Breast epithelium (tissue), 4 donors: ENCODE measurements around the gene LYPLAL1. TPM values are rescaled to one million over a fixed set of nuclear protein-coding genes. Genes with fewer than 3 reads are reported as not detected.

Experiments used
- DNase-seq, 2 donors: peaks; one replicate each; pipeline ENCODE4 v3.0.0-alpha.2; 2019; ENCODE audit warnings: low spot score in 2 of 2
- H3K27ac ChIP-seq, 2 donors: fragments of 200-600 bp; sonication (generic) in 1 of 2; one replicate each; pipeline ENCODE4 v1.5.1; 2016 to 2019; ENCODE audit warnings: mild to moderate bottlenecking in 1 of 2
- H3K27me3 ChIP-seq, 2 donors: fragments of 200-600 bp; sonication (generic) in 1 of 2; one replicate each; pipeline versions ENCODE4 v1.5.1 to v1.6.0; 2017 to 2019; ENCODE audit warnings: control low read depth in 1 of 2, mild to moderate bottlenecking in 1 of 2
- H3K36me3 ChIP-seq: fragments of 200-600 bp; one replicate; pipeline ENCODE4 v1.5.1; 2019
- H3K4me1 ChIP-seq, 2 donors: fragments of 200-600 bp; sonication (generic); one replicate each; pipeline ENCODE4 v1.5.1; 2016 to 2019; ENCODE audit warnings: control low read depth in 1 of 2
- H3K4me3 ChIP-seq, 3 donors: fragments of 200-600 bp; sonication (generic); 1 replicate in 2 of 3; 2 replicates in 1 of 3; pipeline ENCODE4 v1.5.1; 2016 to 2019; ENCODE audit warnings: mild to moderate bottlenecking in 3 of 3, moderate library complexity in 2 of 3
- H3K9me3 ChIP-seq, 2 donors: fragments of 200-600 bp; sonication (generic) in 1 of 2; one replicate each; pipeline ENCODE4 v1.5.1; 2016 to 2019; ENCODE audit warnings: control low read depth in 1 of 2
- POLR2A ChIP-seq: fragments of 450-650 bp; IDR thresholded peaks from one replicate; pipeline ENCODE4 v1.6.1; 2016; ENCODE audit warnings: antibody characterized with exemption, mild to moderate bottlenecking, moderate library complexity
- POLR2AphosphoS5 ChIP-seq, 3 donors: sonication (generic); formaldehyde crosslinking; IDR thresholded peaks; one replicate each; pipeline ENCODE4 v1.6.1; 2017; ENCODE audit warnings: antibody characterized with exemption in 3 of 3
- intact Hi-C: fragments of 100-400 bp; cut with DNase I; formaldehyde crosslinking; loops from one replicate; pipeline ENCODE4 v1.15.1; 2023; ENCODE audit warnings: low total_unique reads
- total RNA-seq, 3 donors: library from RNA; depleted of rRNA; stranded (reverse); fragments of >200 nt; gene quantifications; one replicate each; pipeline ENCODE4 v1.1.0, GENCODE V29; 2016
- TF ChIP-seq, protein P1 (sequence below), 3 donors: fragments of 450-650 bp; IDR thresholded peaks; one replicate each; pipeline ENCODE4 v1.5.1; 2016 to 2017; ENCODE audit warnings: antibody characterized with exemption in 3 of 3, mild to moderate bottlenecking in 3 of 3, moderate library complexity in 3 of 3

The LYPLAL1 gene
- total RNA-seq, 3 donors from 2014 or later: 21.0 to 40.0 (median 29.9) TPM

DNA sequence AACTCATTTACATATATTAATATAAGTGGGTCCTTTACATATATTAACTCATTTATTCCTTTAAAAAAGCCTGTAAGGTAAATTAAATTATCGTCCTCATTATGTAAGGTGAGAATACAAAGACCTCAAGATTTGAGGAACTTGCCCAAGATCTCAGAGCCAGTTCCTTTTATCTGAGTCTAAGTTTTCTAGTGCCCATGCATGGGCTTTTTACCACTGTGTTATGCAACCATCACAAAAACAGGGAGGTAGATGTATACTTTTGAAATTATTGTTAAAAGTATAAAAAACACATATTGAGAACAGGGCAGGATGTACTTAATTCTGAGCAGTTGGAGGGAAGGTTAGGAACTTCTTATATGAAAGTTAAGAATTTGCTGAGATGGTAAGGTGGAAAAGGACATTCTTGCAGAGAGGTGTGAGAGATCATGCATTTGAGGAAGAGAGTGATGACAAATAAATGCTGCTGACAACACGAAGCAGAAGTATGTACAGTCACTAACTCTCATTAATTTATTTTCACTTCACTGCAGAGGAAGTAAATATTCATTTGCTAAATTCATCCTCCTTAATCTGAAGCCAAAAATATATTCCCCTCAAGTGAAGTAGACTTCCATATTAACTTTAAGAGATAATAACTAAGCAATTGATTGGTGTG is 28.9 kb upstream of the LYPLAL1 start:
- H3K36me3 ChIP-seq: no peaks in the 10 kb centered on the region
- TF ChIP-seq POLR2AphosphoS5 (IDR thresholded peaks at IDR 0.05) (no peak), POLR2A (no peak)
- TF ChIP-seq, protein P1, sequence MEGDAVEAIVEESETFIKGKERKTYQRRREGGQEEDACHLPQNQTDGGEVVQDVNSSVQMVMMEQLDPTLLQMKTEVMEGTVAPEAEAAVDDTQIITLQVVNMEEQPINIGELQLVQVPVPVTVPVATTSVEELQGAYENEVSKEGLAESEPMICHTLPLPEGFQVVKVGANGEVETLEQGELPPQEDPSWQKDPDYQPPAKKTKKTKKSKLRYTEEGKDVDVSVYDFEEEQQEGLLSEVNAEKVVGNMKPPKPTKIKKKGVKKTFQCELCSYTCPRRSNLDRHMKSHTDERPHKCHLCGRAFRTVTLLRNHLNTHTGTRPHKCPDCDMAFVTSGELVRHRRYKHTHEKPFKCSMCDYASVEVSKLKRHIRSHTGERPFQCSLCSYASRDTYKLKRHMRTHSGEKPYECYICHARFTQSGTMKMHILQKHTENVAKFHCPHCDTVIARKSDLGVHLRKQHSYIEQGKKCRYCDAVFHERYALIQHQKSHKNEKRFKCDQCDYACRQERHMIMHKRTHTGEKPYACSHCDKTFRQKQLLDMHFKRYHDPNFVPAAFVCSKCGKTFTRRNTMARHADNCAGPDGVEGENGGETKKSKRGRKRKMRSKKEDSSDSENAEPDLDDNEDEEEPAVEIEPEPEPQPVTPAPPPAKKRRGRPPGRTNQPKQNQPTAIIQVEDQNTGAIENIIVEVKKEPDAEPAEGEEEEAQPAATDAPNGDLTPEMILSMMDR (IDR thresholded peaks at IDR 0.05): no peak

DNA sequence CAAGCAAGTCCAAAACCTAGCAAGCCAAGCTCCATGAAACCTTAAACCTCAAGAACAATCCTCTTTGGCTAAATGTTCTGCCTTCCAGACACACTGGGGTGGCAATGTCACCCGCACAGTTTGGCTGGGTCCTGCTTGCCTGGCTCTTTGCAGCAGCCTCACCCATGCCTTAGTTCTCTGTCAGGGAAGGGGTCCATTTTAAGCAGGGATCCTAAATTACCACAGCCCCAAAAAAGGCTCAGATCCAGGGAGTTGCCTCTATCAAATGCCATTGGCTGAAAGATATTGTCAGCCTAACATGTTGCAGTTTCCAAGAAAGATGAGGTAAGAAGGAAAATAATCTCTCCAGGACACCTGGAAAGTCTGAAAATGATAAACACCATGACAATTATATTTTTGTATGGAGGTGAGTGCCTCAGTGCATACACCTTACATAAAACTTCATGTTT is 26.1 kb upstream of the LYPLAL1 start:
- H3K4me1 ChIP-seq: no peaks in the 10 kb centered on the region
- DNase-seq: no peak
- no peaks in the 10 kb centered on the region for H3K9me3 ChIP-seq
- intact Hi-C loops: no loop called here
- H3K27me3 ChIP-seq: no peaks in the 10 kb centered on the region
- H3K27ac ChIP-seq: no peak overlapping the region
- H3K36me3 ChIP-seq: no peaks in the 10 kb centered on the region
- TF ChIP-seq POLR2A (no peak), POLR2AphosphoS5 (IDR thresholded peaks at IDR 0.05) (no peak)
- TF ChIP-seq, protein P1 (IDR thresholded peaks at IDR 0.05): no peak
- no peak overlapping the region for H3K4me3 ChIP-seq

More for the DNA sequence above, 28.9 kb upstream of the LYPLAL1 start:
- Histone ChIP-seq H3K4me1 (no peaks in the 10 kb centered on the region), H3K27me3 (no peaks in the 10 kb centered on the region), H3K4me3 (no peak overlapping the region), H3K27ac (no peak overlapping the region), H3K9me3 (no peaks in the 10 kb centered on the region)
- DNase-seq: no peak
- intact Hi-C loops: no loop called here

DNA sequence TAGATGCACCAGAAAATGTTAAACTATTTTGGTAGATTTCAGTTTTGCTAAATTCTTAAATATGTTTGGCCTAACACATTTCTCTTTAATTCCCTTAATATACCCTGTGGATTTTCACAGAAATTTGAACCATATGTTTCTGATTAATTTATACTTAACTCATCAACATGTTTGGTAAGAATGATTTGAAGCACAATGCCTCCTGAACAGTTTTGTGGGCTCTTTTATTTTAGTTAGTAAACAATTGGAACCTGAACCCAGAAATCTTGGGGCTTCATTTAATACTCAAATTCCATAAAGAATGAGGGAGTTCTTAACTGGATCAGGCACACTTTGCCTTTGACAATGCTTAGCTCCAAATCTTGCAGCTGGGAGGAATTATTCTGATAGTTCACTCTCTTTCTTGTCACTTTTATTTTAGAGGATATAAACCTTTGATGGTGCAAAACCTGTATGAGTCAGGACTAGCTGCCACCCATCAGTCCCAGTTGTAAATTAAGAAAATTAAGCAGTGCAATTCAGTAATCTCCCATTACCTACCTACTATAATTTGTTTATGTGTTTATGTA is 24.6 kb upstream of the LYPLAL1 start:
- no peaks in the 10 kb centered on the region for H3K36me3 ChIP-seq
- DNase-seq: no peak
- no peak for TF ChIP-seq POLR2AphosphoS5 (IDR thresholded peaks at IDR 0.05)
- TF ChIP-seq, protein P1 (IDR thresholded peaks at IDR 0.05): no peak
- TF ChIP-seq POLR2A: no peak

DNA sequence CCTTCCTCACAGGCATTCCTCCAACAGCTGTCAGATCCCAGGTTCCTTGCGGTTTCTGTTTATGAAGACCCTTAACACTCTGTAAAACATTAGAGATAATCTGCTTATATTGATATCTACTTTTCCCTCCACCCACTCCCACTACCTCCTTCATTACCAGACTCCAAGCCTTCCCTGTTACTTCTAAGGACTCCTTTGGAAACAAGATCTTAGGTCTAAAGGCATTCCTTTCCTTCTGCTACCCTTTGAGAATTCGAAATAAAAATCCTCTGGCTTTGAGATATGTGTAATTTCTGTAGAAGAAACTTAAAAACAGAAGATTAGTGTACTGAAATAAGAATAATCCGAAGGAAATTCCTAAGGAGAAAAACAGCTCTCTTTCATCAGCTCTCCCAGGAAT is 23.7 kb upstream of the LYPLAL1 start:
- TF ChIP-seq POLR2A: no peak
- TF ChIP-seq, protein P1 (IDR thresholded peaks at IDR 0.05): no peak
- TF ChIP-seq POLR2AphosphoS5 (IDR thresholded peaks at IDR 0.05): no peak
- no peak for DNase-seq
- Histone ChIP-seq H3K27me3 (no peaks in the 10 kb centered on the region), H3K27ac (no peak overlapping the region), H3K4me1 (no peaks in the 10 kb centered on the region), H3K36me3 (no peaks in the 10 kb centered on the region), H3K9me3 (no peaks in the 10 kb centered on the region), H3K4me3 (no peak overlapping the region)
- intact Hi-C loops: no loop called here

More for the DNA sequence above, 24.6 kb upstream of the LYPLAL1 start:
- H3K9me3 ChIP-seq: no peaks in the 10 kb centered on the region
- no peak overlapping the region for H3K4me3 ChIP-seq
- intact Hi-C loops: no loop called here
- no peaks in the 10 kb centered on the region for H3K4me1 ChIP-seq
- no peak overlapping the region for H3K27ac ChIP-seq
- H3K27me3 ChIP-seq: no peaks in the 10 kb centered on the region

- no peaks in the 10 kb centered on the region for H3K27me3 ChIP-seq
- H3K27ac ChIP-seq: no peak overlapping the region
- DNase-seq: no peak
- no peaks in the 10 kb centered on the region for H3K36me3 ChIP-seq
- intact Hi-C loops: no loop called here
- H3K4me3 ChIP-seq: no peak overlapping the region
- no peaks in the 10 kb centered on the region for H3K4me1 ChIP-seq
- TF ChIP-seq, protein P1 (IDR thresholded peaks at IDR 0.05): no peak
- no peak for TF ChIP-seq POLR2A
- no peak for TF ChIP-seq POLR2AphosphoS5 (IDR thresholded peaks at IDR 0.05)
- H3K9me3 ChIP-seq: no peaks in the 10 kb centered on the region
Observed at GRCh38 chr1:219150913-219151312, 22.8 kb upstream of the LYPLAL1 start.
